Tibial nerve (tissue), 4 donors: ENCODE data around the gene CDH4. TPM values are rescaled to one million over a fixed set of nuclear protein-coding genes. Genes with fewer than 3 reads are reported as not detected.

Experiments used
- DNase-seq, 2 donors: peaks; one replicate each; pipeline ENCODE4 v3.0.0-alpha.2; 2019; ENCODE audit warnings: low spot score in 2 of 2
- H3K27ac ChIP-seq, 4 donors: fragments of 200-600 bp; sonication (generic) in 3 of 4; one replicate each; pipeline ENCODE4 v1.5.1; 2017 to 2019; ENCODE audit warnings: mild to moderate bottlenecking in 1 of 4
- H3K27me3 ChIP-seq, 2 donors: fragments of 200-600 bp; sonication (generic) in 1 of 2; one replicate each; pipeline versions ENCODE4 v1.5.1 to v1.6.0; 2017 to 2019
- H3K36me3 ChIP-seq, 3 donors: fragments of 200-600 bp; sonication (generic); one replicate each; pipeline ENCODE4 v1.5.1; 2018 to 2019
- H3K4me1 ChIP-seq, 4 donors: fragments of 200-600 bp; sonication (generic) in 3 of 4; one replicate each; pipeline ENCODE4 v1.5.1; 2017 to 2019
- H3K4me3 ChIP-seq, 4 donors: fragments of 200-600 bp; sonication (generic) in 3 of 4; one replicate each; pipeline ENCODE4 v1.5.1; 2017 to 2019; ENCODE audit warnings: mild to moderate bottlenecking in 1 of 4, moderate library complexity in 1 of 4
- H3K9me3 ChIP-seq, 4 donors: fragments of 200-600 bp; sonication (generic) in 3 of 4; one replicate each; pipeline ENCODE4 v1.5.1; 2017 to 2019
- CTCF ChIP-seq, 5 experiments: fragments of 200-600 bp in 3 of 5; fragments of 450-650 bp in 2 of 5; sonication (generic) in 3 of 5; IDR thresholded peaks; one replicate each; pipeline ENCODE4 v1.5.1; 2016 to 2019; ENCODE audit warnings: antibody characterized with exemption in 5 of 5, mild to moderate bottlenecking in 3 of 5, moderate library complexity in 2 of 5
- EP300 ChIP-seq, 2 donors: sonication (generic); formaldehyde crosslinking; IDR thresholded peaks; one replicate each; pipeline ENCODE4 v1.6.1; 2017; ENCODE audit warnings: antibody characterized with exemption in 2 of 2, mild to moderate bottlenecking in 1 of 2
- POLR2A ChIP-seq, 2 donors: fragments of 450-650 bp; IDR thresholded peaks; one replicate each; pipeline ENCODE4 v1.6.1; 2017; ENCODE audit warnings: antibody characterized with exemption in 2 of 2, mild to moderate bottlenecking in 2 of 2, moderate library complexity in 2 of 2
- WGBS, 2 donors: methylation state at CpG; one replicate each; pipeline ENCODE4 v1.1.5; 2018; 5-methylcytosine and 5-hydroxymethylcytosine counted together
- total RNA-seq, 4 donors: library from RNA; depleted of rRNA; stranded (reverse); fragments of >200 nt; gene quantifications; one replicate each; pipeline ENCODE4 v1.1.0, GENCODE V29; 2016

Gene CDH4
- total RNA-seq, 4 donors from 2014 or later: 0.78 to 2.3 (median 1.0) TPM

- H3K4me3 ChIP-seq: no peak overlapping the region
- H3K27me3 ChIP-seq: no peaks in the 10 kb centered on the region
- 60 to 65% methylated on average over 12 to 13 of the region's 13 CpGs for WGBS, 2 donors
- no peaks in the 10 kb centered on the region for H3K9me3 ChIP-seq
- TF ChIP-seq EP300 (IDR thresholded peaks at IDR 0.05): no peak
- TF ChIP-seq POLR2A (IDR thresholded peaks at IDR 0.05): no peak
- TF ChIP-seq CTCF (IDR thresholded peaks at IDR 0.05): no peak
- no peaks in the 10 kb centered on the region for H3K36me3 ChIP-seq
- H3K27ac ChIP-seq: no peak overlapping the region
- no peak for DNase-seq
- no peaks in the 10 kb centered on the region for H3K4me1 ChIP-seq
Measured at GRCh38 chr20:61684136-61684535, 432.1 kb downstream of the CDH4 start.

- no peaks in the 10 kb centered on the region for H3K36me3 ChIP-seq
- no peaks in the 10 kb centered on the region for H3K27me3 ChIP-seq
- H3K27ac ChIP-seq: no peak overlapping the region
- H3K9me3 ChIP-seq: no peaks in the 10 kb centered on the region
- H3K4me1 ChIP-seq: no peaks in the 10 kb centered on the region
- 74 to 75% methylated on average over 10 of the region's 10 CpGs for WGBS, 2 donors
- TF ChIP-seq POLR2A (IDR thresholded peaks at IDR 0.05): no peak
- no peak for TF ChIP-seq CTCF (IDR thresholded peaks at IDR 0.05)
- TF ChIP-seq EP300 (IDR thresholded peaks at IDR 0.05): no peak
- H3K4me3 ChIP-seq: no peak overlapping the region
- DNase-seq: no peak
Measured at GRCh38 chr20:61684583-61685235, 432.6 kb downstream of the CDH4 start.

- no peak for TF ChIP-seq POLR2A (IDR thresholded peaks at IDR 0.05)
- TF ChIP-seq CTCF (IDR thresholded peaks at IDR 0.05): no peak
- TF ChIP-seq EP300 (IDR thresholded peaks at IDR 0.05): no peak
- no peaks in the 10 kb centered on the region for H3K4me1 ChIP-seq
- H3K9me3 ChIP-seq: no peaks in the 10 kb centered on the region
- H3K36me3 ChIP-seq: no peaks in the 10 kb centered on the region
- 82 to 87% methylated on average over 14 of the region's 14 CpGs for WGBS, 2 donors
- DNase-seq: no peak
- no peak overlapping the region for H3K27ac ChIP-seq
- H3K4me3 ChIP-seq: no peak overlapping the region
- H3K27me3 ChIP-seq: no peaks in the 10 kb centered on the region
Measured at GRCh38 chr20:61685462-61685861, 433.4 kb downstream of the CDH4 start.

- Histone ChIP-seq H3K4me3 (no peak overlapping the region), H3K27me3 (no peaks in the 10 kb centered on the region), H3K36me3 (no peaks in the 10 kb centered on the region), H3K27ac (no peak overlapping the region), H3K9me3 (no peaks in the 10 kb centered on the region), H3K4me1 (no peaks in the 10 kb centered on the region)
- no peak for DNase-seq
- WGBS, 2 donors: 89 to 90% methylated on average over 38 of the region's 38 CpGs
- TF ChIP-seq CTCF (IDR thresholded peaks at IDR 0.05): no peak
Measured at GRCh38 chr20:61686051-61686936, 434.2 kb downstream of the CDH4 start.

GRCh38 chr20:61688411-61688810 lies 436.4 kb downstream of the CDH4 start:
- Histone ChIP-seq H3K9me3 (no peaks in the 10 kb centered on the region), H3K4me3 (no peak overlapping the region), H3K36me3 (no peaks in the 10 kb centered on the region), H3K4me1 (no peaks in the 10 kb centered on the region), H3K27me3 (no peaks in the 10 kb centered on the region), H3K27ac (no peak overlapping the region)
- 86 to 92% methylated on average over 13 of the region's 13 CpGs for WGBS, 2 donors
- DNase-seq: no peak
- TF ChIP-seq EP300 (IDR thresholded peaks at IDR 0.05): no peak
- TF ChIP-seq CTCF (IDR thresholded peaks at IDR 0.05): no peak
- TF ChIP-seq POLR2A (IDR thresholded peaks at IDR 0.05): no peak
